ENCODE measurements around the gene PAGE1.
"Not testable (repeated sequence)": the region's sequence is repeated elsewhere in the genome, so short reads cannot be mapped to it uniquely, and the experiment has no call there.

PAGE1 gene

DNA sequence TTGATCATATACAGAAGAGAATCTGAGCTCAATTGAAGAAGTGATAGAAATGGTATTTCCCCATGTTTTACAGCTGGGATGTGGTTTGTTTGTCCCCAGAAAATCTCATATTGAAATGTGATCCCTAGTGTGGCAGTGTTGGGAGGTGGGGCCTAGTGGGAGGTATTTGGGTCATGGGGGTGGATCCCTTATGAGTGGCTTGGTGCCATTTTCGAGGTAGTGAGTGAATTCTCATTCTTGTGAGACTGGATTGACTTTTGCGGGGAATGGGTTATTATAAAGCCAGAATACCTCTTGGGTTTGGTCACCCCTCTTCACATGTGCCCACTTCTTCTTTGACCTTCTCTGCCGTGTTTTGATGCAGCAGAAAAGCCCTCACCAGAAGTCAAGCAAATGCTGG, 29.6 kb upstream of the PAGE1 start:
- Histone ChIP-seq H3K4me3 (ENCODE audit: low read depth in 1 of 2, low read length in 1 of 2) (no peak overlapping the region), H3K36me3 (no peaks in the 10 kb centered on the region), H3K4me1 (ENCODE audit: control insufficient read depth in 1 of 2, insufficient read depth in 1 of 2, low read depth in 1 of 2, low read length in 1 of 2) (no peaks in the 10 kb centered on the region), H3K27me3 (no peaks in the 10 kb centered on the region), H3K9me3 (no peaks in the 10 kb centered on the region), H3K27ac (no peak overlapping the region)
- TF ChIP-seq, protein P1, sequence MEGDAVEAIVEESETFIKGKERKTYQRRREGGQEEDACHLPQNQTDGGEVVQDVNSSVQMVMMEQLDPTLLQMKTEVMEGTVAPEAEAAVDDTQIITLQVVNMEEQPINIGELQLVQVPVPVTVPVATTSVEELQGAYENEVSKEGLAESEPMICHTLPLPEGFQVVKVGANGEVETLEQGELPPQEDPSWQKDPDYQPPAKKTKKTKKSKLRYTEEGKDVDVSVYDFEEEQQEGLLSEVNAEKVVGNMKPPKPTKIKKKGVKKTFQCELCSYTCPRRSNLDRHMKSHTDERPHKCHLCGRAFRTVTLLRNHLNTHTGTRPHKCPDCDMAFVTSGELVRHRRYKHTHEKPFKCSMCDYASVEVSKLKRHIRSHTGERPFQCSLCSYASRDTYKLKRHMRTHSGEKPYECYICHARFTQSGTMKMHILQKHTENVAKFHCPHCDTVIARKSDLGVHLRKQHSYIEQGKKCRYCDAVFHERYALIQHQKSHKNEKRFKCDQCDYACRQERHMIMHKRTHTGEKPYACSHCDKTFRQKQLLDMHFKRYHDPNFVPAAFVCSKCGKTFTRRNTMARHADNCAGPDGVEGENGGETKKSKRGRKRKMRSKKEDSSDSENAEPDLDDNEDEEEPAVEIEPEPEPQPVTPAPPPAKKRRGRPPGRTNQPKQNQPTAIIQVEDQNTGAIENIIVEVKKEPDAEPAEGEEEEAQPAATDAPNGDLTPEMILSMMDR (IDR thresholded peaks at IDR 0.05) = no peak

DNA sequence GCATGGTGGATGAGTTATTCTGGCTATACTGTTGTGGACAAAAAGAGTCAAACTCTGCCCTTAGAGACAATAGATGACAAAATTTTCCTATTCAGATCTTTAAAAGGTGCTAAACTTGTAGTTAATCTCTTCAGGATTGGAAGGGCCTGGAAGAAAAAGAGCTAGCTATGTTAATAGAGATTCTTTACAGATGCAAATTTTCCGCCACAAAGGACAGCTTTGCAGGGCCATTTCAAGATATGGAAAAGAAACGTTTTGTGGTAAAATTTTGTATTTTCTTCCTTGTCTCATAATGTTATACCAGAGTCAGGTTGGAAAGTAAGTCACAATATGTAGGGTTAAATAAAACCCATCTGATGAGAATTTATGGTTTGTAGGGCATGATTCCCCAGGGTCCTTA, 24.3 kb upstream of the PAGE1 start:
- not testable (repeated sequence) for H3K36me3 ChIP-seq; H3K9me3 ChIP-seq; H3K27me3 ChIP-seq; H3K4me3 ChIP-seq (ENCODE audit: low read depth in 1 of 2, low read length in 1 of 2); H3K27ac ChIP-seq; H3K4me1 ChIP-seq (ENCODE audit: control insufficient read depth in 1 of 2, insufficient read depth in 1 of 2, low read depth in 1 of 2, low read length in 1 of 2)

DNA sequence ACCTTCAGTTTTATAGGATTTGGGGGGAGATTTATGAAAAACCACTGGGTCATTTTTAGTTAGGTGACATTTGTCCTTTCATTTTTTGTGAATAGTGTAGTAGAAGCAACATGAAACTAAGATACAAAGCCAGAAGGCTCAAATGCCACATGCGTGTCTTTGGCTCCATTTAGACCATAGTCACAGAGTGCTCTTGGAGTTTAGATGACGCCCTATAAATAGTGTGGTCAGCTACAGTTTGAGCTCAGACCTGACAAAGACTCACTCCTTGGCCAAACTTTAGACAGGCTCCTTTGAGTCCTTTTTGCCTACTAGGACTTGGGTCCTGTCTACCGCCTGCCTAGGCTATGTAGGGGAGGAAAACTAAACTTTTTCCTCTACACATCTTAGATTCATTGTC, 16.8 kb upstream of the PAGE1 start:
- Histone ChIP-seq H3K4me1 (ENCODE audit: control insufficient read depth in 1 of 2, insufficient read depth in 1 of 2, low read depth in 1 of 2, low read length in 1 of 2) (no peaks in the 10 kb centered on the region), H3K36me3 (no peaks in the 10 kb centered on the region), H3K4me3 (ENCODE audit: low read depth in 1 of 2, low read length in 1 of 2) (no peak overlapping the region), H3K27me3 (no peaks in the 10 kb centered on the region), H3K9me3 (no peaks in the 10 kb centered on the region), H3K27ac (no peak overlapping the region)
- TF ChIP-seq, protein P1 (IDR thresholded peaks at IDR 0.05) = no peak

DNA sequence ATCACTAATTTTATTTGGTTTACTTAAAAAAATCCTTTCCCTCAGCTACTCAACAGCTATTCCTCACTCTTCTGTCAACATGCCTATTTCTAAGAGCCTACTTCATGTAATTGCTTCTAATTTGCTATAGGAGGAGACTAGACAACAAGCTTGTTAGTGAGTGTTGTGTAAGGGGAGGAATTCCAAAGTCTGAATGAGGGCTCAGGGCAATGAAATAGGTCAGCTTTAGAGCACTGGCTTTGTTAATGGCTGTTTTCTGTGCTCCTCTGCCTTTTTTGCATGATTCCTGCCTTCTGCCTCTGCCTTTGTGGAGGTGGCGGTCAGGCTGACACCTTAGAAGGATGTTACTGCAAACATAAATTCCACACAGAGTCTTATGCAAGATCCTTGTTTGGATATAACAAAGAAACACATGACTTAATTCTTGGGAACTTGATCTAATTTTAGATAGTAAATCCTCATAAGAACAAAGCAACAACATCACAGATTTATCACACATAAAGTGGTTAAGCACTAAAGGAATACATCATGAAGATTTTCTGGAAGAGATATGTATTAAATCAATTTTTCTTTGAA, 15.0 kb upstream of the PAGE1 start:
- H3K4me1 ChIP-seq (ENCODE audit: control insufficient read depth in 1 of 2, insufficient read depth in 1 of 2, low read depth in 1 of 2, low read length in 1 of 2) = no peaks in the 10 kb centered on the region
- TF ChIP-seq, protein P1 (IDR thresholded peaks at IDR 0.05) = no peak

DNA sequence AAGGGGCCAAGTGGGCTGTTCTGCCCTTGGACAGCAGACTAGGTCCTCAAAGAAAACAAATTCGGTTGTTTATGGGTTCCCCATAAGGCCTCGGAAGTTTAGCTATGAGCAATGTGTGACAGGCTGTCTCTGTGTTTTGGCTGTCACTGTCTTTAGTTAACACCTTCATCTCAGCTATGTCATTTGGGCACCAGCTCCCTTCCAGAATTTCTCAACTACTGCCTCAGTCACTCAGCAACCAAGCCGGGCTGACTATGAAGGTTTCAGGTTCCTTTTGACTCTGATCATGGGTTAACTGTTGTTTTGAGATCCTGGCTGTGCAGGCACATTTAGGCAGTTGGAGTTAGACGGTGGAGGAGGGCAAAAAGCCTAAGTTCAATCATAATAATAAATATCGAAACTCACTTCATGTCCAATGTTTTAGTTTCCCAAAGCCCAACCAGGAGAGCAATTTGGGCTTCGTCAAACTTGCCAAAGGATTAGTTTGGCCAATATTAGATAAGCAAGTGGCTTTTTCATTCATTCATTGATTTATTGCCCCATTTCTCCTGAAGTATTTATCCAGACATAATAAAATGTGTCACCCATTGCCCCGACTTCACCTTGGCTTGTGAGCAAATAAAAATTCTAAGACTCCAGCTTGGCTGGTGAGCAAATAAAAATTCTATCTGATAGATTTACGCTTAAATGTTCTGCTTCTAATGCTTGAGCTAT, 9.1 kb upstream of the PAGE1 start:
- H3K27ac ChIP-seq = no peak overlapping the region
- H3K9me3 ChIP-seq = no peaks in the 10 kb centered on the region
- TF ChIP-seq, protein P1 (IDR thresholded peaks at IDR 0.05) = no peak
- no peaks in the 10 kb centered on the region for H3K27me3 ChIP-seq
- H3K4me3 ChIP-seq (ENCODE audit: low read depth in 1 of 2, low read length in 1 of 2) = no peak overlapping the region
- no peaks in the 10 kb centered on the region for H3K4me1 ChIP-seq (ENCODE audit: control insufficient read depth in 1 of 2, insufficient read depth in 1 of 2, low read depth in 1 of 2, low read length in 1 of 2)
- no peaks in the 10 kb centered on the region for H3K36me3 ChIP-seq

More for the DNA sequence above, 15.0 kb upstream of the PAGE1 start:
- H3K27me3 ChIP-seq = no peaks in the 10 kb centered on the region
- no peaks in the 10 kb centered on the region for H3K9me3 ChIP-seq
- no peak overlapping the region for H3K27ac ChIP-seq
- H3K4me3 ChIP-seq (ENCODE audit: low read depth in 1 of 2, low read length in 1 of 2) = no peak overlapping the region
- no peaks in the 10 kb centered on the region for H3K36me3 ChIP-seq

DNA sequence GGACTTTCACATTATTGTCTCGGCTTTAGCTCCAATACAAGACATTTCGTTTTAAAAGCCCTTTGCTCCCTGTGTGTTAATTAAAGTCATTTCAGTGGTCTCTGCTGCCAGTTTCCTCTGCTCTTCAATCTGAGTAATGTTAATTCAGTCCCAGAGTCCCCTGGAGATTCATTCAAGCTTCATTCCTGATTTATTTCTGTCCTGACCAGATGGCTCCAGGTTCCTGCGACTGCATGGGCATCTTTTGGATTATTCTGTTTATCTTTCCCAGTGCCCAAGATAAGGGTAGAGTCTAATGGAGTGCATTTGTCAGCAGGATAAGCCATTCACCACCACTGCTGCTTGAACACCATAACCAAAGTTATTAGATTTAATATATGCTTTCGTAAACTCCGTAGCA, 6.1 kb upstream of the PAGE1 start:
- Histone ChIP-seq H3K27me3 (no peaks in the 10 kb centered on the region), H3K4me1 (ENCODE audit: control insufficient read depth in 1 of 2, insufficient read depth in 1 of 2, low read depth in 1 of 2, low read length in 1 of 2) (no peaks in the 10 kb centered on the region), H3K36me3 (no peaks in the 10 kb centered on the region), H3K9me3 (no peaks in the 10 kb centered on the region), H3K4me3 (ENCODE audit: low read depth in 1 of 2, low read length in 1 of 2) (no peak overlapping the region), H3K27ac (no peak overlapping the region)
- TF ChIP-seq, protein P1 (IDR thresholded peaks at IDR 0.05) = no peak
